Brain microvascular endothelial cell (primary cell): ENCODE data around the gene LRRK2.
A peak's percentile ranks its signal among the peaks of the same experiment; 100 is the strongest.

ENCODE experiments used
- DNase-seq: peaks from one replicate; pipeline ENCODE4 v3.0.0-alpha.2; 2020
- H3K27ac ChIP-seq: fragments of 250-450 bp; sonication (Bioruptor Pico); 2 replicates; pipeline ENCODE4 v1.5.1; 2020; ENCODE audit warnings: mild to moderate bottlenecking, moderate library complexity
- H3K27me3 ChIP-seq: fragments of 250-450 bp; sonication (Bioruptor Pico); replicated peaks from 2 replicates; pipeline ENCODE4 v1.5.1; 2020; ENCODE audit warnings: mild to moderate bottlenecking
- H3K36me3 ChIP-seq: fragments of 250-450 bp; sonication (Bioruptor Pico); replicated peaks from 2 replicates; pipeline ENCODE4 v1.5.1; 2020; ENCODE audit warnings: mild to moderate bottlenecking
- H3K4me3 ChIP-seq: 2 replicates; pipeline ENCODE4 v1.5.1; 2011; ENCODE audit warnings: low read depth, mild to moderate bottlenecking, control low read depth, low read length, moderate library complexity
- in situ Hi-C: cut with HindIII; loops from 2 replicates; pipeline ENCODE4 v1.10.0; 2017; ENCODE audit warnings: low sequenced_read_pairs, low pct_ligation_motif_present
- TF ChIP-seq, protein P1 (sequence below): IDR thresholded peaks from 2 replicates; pipeline ENCODE4 v1.5.1; 2011; ENCODE audit warnings: low read depth, mild to moderate bottlenecking, moderate library complexity, low read length, control low read depth, inconsistent platforms; ENCODE audit errors: missing control alignments

Gene LRRK2

DNA sequence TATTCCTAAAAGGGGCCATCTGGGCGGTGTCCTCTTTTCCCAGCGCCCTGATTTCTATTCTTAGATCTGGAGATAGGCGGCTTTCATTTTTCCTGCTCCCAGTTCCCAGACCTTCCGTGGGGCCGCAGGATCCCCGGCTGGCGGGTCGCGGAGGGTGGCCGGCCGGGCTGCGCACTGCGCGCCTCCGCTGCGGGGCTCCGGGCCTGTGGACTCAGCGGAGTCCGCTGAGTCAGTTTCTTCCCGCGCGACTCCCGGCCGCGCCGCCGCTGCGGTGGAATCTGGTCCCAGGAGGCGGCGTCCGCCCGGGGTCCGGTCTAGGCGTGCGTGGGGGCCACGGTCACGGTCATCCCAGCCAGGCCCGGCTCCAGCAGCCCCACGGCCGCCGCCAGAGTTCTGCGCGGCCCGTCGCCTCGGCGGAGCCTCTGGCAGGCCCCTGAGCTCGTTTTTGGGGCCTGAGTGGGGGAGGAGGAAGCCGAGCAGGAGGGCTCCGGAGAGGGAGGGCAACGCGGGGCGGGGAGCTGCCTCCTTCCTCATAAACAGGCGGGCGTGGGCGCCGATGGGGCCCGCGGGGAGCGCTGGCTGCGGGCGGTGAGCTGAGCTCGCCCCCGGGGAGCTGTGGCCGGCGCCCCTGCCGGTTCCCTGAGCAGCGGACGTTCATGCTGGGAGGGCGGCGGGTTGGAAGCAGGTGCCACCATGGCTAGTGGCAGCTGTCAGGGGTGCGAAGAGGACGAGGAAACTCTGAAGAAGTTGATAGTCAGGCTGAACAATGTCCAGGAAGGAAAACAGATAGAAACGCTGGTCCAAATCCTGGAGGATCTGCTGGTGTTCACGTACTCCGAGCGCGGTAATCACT, at the start of gene LRRK2:
TSS of gene LRRK2 (plus strand) at position 559 of the 853 bp plus-strand sequence. CDS start at position 694, 135 bp downstream.
- H3K36me3 ChIP-seq: no peaks in the 10 kb centered on the region
- no peaks in the 10 kb centered on the region for H3K27me3 ChIP-seq
- DNase-seq: peak; percentile 1
- TF ChIP-seq, protein P1, sequence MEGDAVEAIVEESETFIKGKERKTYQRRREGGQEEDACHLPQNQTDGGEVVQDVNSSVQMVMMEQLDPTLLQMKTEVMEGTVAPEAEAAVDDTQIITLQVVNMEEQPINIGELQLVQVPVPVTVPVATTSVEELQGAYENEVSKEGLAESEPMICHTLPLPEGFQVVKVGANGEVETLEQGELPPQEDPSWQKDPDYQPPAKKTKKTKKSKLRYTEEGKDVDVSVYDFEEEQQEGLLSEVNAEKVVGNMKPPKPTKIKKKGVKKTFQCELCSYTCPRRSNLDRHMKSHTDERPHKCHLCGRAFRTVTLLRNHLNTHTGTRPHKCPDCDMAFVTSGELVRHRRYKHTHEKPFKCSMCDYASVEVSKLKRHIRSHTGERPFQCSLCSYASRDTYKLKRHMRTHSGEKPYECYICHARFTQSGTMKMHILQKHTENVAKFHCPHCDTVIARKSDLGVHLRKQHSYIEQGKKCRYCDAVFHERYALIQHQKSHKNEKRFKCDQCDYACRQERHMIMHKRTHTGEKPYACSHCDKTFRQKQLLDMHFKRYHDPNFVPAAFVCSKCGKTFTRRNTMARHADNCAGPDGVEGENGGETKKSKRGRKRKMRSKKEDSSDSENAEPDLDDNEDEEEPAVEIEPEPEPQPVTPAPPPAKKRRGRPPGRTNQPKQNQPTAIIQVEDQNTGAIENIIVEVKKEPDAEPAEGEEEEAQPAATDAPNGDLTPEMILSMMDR: no peak
- H3K27ac ChIP-seq: no peak within 1 kb of the TSS
- in situ Hi-C loops: no loop called here
- H3K4me3 ChIP-seq: peak within 1 kb of the TSS; percentile 59

DNA sequence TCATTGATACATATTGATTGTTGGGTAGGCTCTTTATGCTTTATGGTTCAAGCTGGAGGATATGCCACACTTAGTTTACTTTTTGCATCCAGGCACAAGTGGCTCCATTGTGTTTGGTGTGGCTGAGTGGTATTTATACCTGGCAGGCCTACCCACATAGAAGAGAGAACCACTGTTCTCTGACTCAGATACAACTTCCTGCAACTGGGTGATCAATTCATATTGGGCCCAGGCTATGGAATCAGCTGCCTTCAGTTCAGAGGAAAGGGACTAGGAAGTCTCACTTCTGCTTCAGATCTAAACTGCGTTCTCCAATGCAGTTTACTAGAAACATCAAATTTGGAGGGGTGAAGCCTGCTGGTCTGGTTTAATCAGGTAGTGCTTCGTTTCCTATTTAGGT, 49.8 kb upstream of the LRRK2 start:
- in situ Hi-C loops: no loop called here
- TF ChIP-seq, protein P1: no peak
- H3K27me3 ChIP-seq: no peaks in the 10 kb centered on the region
- H3K36me3 ChIP-seq: no peaks in the 10 kb centered on the region
- no peak overlapping the region for H3K4me3 ChIP-seq
- no peak overlapping the region for H3K27ac ChIP-seq
- no peak for DNase-seq

DNA sequence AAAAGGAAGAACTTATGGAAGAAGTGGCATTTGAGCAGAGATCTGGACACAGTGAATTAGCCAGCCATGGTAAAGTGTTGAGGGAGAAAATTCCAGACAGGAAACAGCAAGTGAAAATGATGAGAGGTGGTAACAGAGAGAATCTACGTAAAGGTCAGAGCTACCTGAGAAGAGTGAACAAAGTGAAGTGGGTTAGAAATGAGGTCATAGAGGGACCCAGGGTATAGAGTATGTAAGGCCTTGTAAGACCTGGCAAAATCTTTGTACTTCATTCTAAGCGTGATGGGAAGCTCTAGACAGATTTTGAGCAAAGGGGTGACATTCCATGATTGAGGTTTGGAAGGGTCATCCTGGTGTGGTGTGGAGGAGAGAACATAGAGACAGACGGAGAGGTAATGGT, 49.3 kb upstream of the LRRK2 start:
- TF ChIP-seq, protein P1: no peak
- Histone ChIP-seq H3K4me3 (no peak overlapping the region), H3K27me3 (no peaks in the 10 kb centered on the region), H3K36me3 (no peaks in the 10 kb centered on the region), H3K27ac (no peak overlapping the region)
- in situ Hi-C loops: no loop called here
- DNase-seq: no peak

DNA sequence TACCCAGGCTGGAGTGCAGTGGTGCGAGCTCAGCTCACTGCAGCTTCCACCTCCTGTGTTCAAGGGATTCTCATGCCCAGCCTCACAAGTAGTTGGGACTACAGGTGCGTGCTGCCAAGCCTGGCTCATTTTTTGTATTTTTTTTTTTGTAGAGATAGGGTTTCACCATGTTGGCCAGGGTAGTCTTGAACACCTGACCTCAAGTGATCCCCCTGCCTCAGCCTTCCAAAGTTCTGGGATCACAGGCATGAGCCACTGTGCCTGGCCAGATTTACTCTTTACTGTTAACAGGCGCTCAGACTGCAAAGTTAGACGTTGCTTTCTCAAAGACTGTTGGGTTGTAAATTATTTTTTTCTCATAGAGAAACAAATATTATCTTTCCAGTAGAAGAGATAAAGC, 46.1 kb upstream of the LRRK2 start:
- in situ Hi-C loops: no loop called here
- no peak overlapping the region for H3K27ac ChIP-seq
- no peak overlapping the region for H3K4me3 ChIP-seq
- DNase-seq: no peak
- H3K36me3 ChIP-seq: no peaks in the 10 kb centered on the region
- H3K27me3 ChIP-seq: no peaks in the 10 kb centered on the region
- TF ChIP-seq, protein P1: no peak

DNA sequence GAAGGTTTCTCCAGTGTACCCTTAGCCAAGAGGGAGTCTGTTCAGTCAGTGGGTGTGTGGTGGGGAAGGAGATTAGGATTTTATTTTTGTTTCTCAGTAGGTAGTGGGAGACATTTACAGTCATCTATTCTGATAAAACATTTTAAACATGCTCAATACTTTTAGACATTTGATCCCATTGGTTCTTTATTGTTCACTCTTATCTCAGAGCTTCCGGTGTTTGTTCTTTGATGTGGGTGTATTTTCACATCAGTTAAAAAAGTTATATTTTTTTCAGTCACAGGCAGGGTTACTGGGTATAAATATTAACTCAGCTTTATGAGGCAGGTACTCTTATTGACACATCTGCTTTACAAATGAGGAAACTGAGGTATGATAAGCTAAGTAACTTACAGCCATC, 43.3 kb upstream of the LRRK2 start:
- TF ChIP-seq, protein P1: no peak
- H3K36me3 ChIP-seq: no peaks in the 10 kb centered on the region
- no peaks in the 10 kb centered on the region for H3K27me3 ChIP-seq
- in situ Hi-C loops: no loop called here
- DNase-seq: no peak
- H3K27ac ChIP-seq: no peak overlapping the region
- no peak overlapping the region for H3K4me3 ChIP-seq

DNA sequence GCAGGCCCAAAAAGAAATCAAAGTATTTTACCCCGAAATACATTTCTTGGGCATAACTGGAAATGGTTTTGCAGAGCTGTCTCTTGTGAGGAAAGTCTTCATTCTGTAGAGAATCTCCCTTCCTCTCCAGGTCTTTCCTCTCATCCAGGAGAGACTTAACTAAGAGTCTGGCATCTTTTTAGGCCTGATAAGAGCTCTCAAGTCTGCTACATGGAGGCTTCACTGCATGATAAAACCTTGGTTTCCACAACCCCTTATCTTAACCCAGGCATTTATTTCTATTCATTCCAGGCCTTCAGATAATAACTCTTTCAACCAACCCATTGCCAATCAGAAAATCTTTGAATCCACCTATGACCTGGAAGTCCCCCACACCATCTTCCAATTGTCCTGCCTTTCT, 41.1 kb upstream of the LRRK2 start:
- TF ChIP-seq, protein P1: no peak
- Histone ChIP-seq H3K36me3 (no peaks in the 10 kb centered on the region), H3K27me3 (no peaks in the 10 kb centered on the region), H3K27ac (no peak overlapping the region), H3K4me3 (no peak overlapping the region)
- in situ Hi-C loops: no loop called here
- DNase-seq: no peak
